K562 treated with DMSO at 1 percent for 4 hours (cell line): ENCODE results near the gene CNGA4. TPM values are rescaled to one million over a fixed set of nuclear protein-coding genes. Genes with fewer than 3 reads are reported as not detected.

Experiments used
- total RNA-seq: library from RNA; unstranded; fragments of 300-600 nt; gene quantifications from 2 replicates; pipeline ENCODE4 v1.2.3, GENCODE V29; 2022; ENCODE audit not compliant: insufficient read depth

The CNGA4 gene
- not detected in 2 replicates for total RNA-seq

GRCh38 chr11:6238902-6239301 is at the start of gene CNGA4:
Gene CNGA4 (plus strand): TSS chr11:6239089. CDS start chr11:6239207, 118 bp downstream.

GRCh38 chr11:6199174-6199810 is 39.6 kb upstream of the CNGA4 start, which contains the start of gene OR52W1:
Gene OR52W1 (plus strand): TSS chr11:6199224. CDS start chr11:6199224, 0 bp downstream.

GRCh38 chr11:6205366-6205765 is 33.5 kb upstream of the CNGA4 start, which contains the start of gene C11orf42:
Gene C11orf42 (plus strand): TSS chr11:6205557. CDS start chr11:6205616, 59 bp downstream.

GRCh38 chr11:6234387-6235107 is 4.3 kb upstream of the CNGA4 start, which contains the start of gene FHIP1B:
Gene FHIP1B (minus strand): TSS chr11:6234636. CDS start chr11:6224516, 10,120 bp downstream.

Other genes starting within 250 kb of the CNGA4 start
- gene OR56A4, start 232.1 kb upstream of the CNGA4 start, total RNA-seq, result not detected in 2 replicates
- not detected in 2 replicates for gene OR56A1, start 208.3 kb upstream of the CNGA4 start, total RNA-seq
- gene OR56B4, start 131.4 kb upstream of the CNGA4 start, total RNA-seq, result not detected in 2 replicates
- not detected in 2 replicates for gene OR52B2, start 68.8 kb upstream of the CNGA4 start, total RNA-seq
- gene OR52W1, start 39.9 kb upstream of the CNGA4 start, total RNA-seq, result not detected in 2 replicates
- gene C11orf42, start 33.5 kb upstream of the CNGA4 start, total RNA-seq, result not detected in 2 replicates
- gene FHIP1B, start 4.5 kb upstream of the CNGA4 start, total RNA-seq, result 18.7 and 20.5 TPM in 2 replicates
- not detected in 2 replicates for gene CCKBR, start 20.7 kb downstream of the CNGA4 start, total RNA-seq
- not detected in 2 replicates for gene CAVIN3, start 81.4 kb downstream of the CNGA4 start, total RNA-seq
- 28.6 and 35.2 TPM in 2 replicates for gene SMPD1, start 151.4 kb downstream of the CNGA4 start, total RNA-seq
- gene APBB1, start 180.0 kb downstream of the CNGA4 start, total RNA-seq, result 1.3 and 1.5 TPM in 2 replicates
- 1.7 and 3.1 TPM in 2 replicates for gene HPX, start 201.9 kb downstream of the CNGA4 start, total RNA-seq
- gene TRIM3, start 234.9 kb downstream of the CNGA4 start, total RNA-seq, result 6.6 and 9.5 TPM in 2 replicates
- 37.9 and 40.8 TPM in 2 replicates for gene ARFIP2, start 242.2 kb downstream of the CNGA4 start, total RNA-seq
- 14.6 and 18.5 TPM in 2 replicates for gene TIMM10B, start 242.4 kb downstream of the CNGA4 start, total RNA-seq